Measurements from ENCODE around the gene TMPRSS6. TPM values are rescaled to one million over a fixed set of nuclear protein-coding genes. Genes with fewer than 3 reads are reported as not detected.

Gene TMPRSS6
- total RNA-seq, 1 experiment from 2014 or later = not detected

DNA sequence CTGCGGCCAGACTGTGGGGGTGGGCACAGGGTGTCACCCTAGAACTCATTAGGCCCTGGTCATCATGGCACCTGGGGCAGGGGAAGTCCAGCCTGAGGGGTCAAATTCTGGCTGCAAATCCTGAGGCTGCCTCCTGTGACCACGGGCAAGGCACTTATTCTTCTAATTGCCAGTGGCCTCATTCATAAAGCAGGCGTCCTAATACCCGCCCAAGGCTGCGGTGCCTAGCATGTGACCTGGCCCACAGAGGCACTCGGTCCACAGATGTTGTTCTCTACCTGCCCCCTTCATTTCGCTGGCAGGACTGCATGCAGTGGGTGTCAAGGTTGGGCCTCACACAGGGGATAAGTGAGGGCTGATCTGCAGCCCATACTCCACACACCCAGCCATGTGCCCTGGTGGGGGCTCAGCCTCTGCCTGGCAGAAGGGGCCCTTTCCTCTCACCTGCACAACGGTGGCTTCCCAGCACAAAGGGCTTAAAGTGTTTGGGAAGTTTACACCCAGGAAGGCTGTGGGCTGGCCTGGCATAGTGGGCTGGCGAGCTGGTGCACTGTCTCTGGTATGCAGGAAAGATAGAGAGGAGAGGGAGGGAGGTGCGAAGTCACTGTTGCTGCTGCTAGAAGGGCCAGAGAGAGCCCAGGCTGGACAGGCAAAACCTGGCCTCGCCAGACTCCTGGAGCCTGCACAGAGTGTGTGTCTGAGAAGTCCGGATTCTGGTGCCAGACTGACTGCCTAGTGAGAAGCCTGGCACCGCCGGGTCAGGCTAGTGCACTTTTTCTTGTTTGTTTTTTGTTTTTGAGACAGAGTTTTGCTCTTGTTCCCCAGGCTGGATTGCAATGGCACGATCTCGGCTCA is 86.8 kb downstream of the TMPRSS6 start:
- ChIA-PET POLR2A (interaction anchor here (5.6 kb wide), 1 partner anchor 9 kb away, joined by 95 read pairs; no protein-coding TSS in a partner anchor), CTCF (interaction anchor here (0.6 to 2.4 kb wide), 5 partner anchors 9 to 236 kb away, joined by 3 to 20 read pairs (median 5); no protein-coding TSS in a partner anchor)
- TF ChIP-seq CTCF (IDR thresholded peaks at IDR 0.05; ENCODE audit: unreplicated experiment) = no peak
- Mint-ChIP-seq H3K27me3 (ENCODE audit: insufficient read depth, unreplicated experiment) (no peaks in the 10 kb centered on the region), H3K36me3 (ENCODE audit: insufficient read depth, unreplicated experiment) (peaks cover 24% of the 10 kb centered on the region), H3K9me3 (ENCODE audit: unreplicated experiment) (no peaks in the 10 kb centered on the region), H3K4me1 (ENCODE audit: insufficient read depth, unreplicated experiment) (peaks cover 20% of the 10 kb centered on the region), H3K4me3 (ENCODE audit: unreplicated experiment) (no peak overlapping the region), H3K27ac (ENCODE audit: low read depth, unreplicated experiment) (no peak overlapping the region)
- BruUV-seq (replicated peaks) = no TSS peak
- intact Hi-C loops (cut with micrococcal nuclease) = no loop called here
- DNase-seq (ENCODE audit: unreplicated experiment) = no peak

GRCh38 chr22:37021710-37022482 is 87.6 kb downstream of the TMPRSS6 start:
- H3K4me3 Mint-ChIP-seq (ENCODE audit: unreplicated experiment) = peak overlapping the region; percentile 55
- POLR2A ChIA-PET = interaction anchor here (5.6 kb wide), 1 partner anchor 9 kb away, joined by 95 read pairs; no protein-coding TSS in a partner anchor
- DNase-seq (ENCODE audit: unreplicated experiment) = peak; percentile 50
- no peaks in the 10 kb centered on the region for H3K27me3 Mint-ChIP-seq (ENCODE audit: insufficient read depth, unreplicated experiment)
- peak; percentile 78 for TF ChIP-seq CTCF (IDR thresholded peaks at IDR 0.05; ENCODE audit: unreplicated experiment)
- no peak overlapping the region for H3K27ac Mint-ChIP-seq (ENCODE audit: low read depth, unreplicated experiment)
- BruUV-seq (replicated peaks) = no TSS peak
- peaks cover 27% of the 10 kb centered on the region for H3K4me1 Mint-ChIP-seq (ENCODE audit: insufficient read depth, unreplicated experiment)
- H3K9me3 Mint-ChIP-seq (ENCODE audit: unreplicated experiment) = no peaks in the 10 kb centered on the region
- intact Hi-C loops (cut with micrococcal nuclease) = no loop called here
- CTCF ChIA-PET = interaction anchor here (0.5 to 2.4 kb wide), 12 partner anchors 10 to 1668 kb away, joined by 3 to 20 read pairs (median 3); no protein-coding TSS in a partner anchor
- peaks cover 18% of the 10 kb centered on the region for H3K36me3 Mint-ChIP-seq (ENCODE audit: insufficient read depth, unreplicated experiment)

DNA sequence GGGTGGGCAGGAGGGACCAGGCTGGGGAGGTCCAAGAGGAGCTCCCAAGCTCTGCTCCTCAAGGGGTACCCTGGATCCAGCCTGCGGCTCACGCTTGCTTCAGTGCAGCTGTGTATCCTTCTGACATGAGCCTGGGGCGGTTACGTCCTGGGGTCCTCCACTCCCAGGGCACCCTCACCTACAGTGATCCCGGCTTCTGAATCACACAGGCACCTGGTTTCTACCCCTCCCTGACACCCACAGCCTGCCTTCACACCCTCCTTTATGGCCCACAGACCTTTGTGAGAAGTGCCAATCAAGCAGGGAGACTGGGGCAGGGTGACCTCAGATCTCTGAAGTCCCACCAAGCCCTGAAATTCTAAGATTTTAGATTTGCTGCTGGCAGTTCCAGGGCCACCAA is 88.5 kb downstream of the TMPRSS6 start:
- Mint-ChIP-seq H3K4me3 (ENCODE audit: unreplicated experiment) (no peak overlapping the region), H3K36me3 (ENCODE audit: insufficient read depth, unreplicated experiment) (peaks cover 12% of the 10 kb centered on the region), H3K9me3 (ENCODE audit: unreplicated experiment) (no peaks in the 10 kb centered on the region), H3K27ac (ENCODE audit: low read depth, unreplicated experiment) (no peak overlapping the region), H3K4me1 (ENCODE audit: insufficient read depth, unreplicated experiment) (peaks cover 30% of the 10 kb centered on the region), H3K27me3 (ENCODE audit: insufficient read depth, unreplicated experiment) (no peaks in the 10 kb centered on the region)
- no peak for DNase-seq (ENCODE audit: unreplicated experiment)
- TF ChIP-seq CTCF (IDR thresholded peaks at IDR 0.05; ENCODE audit: unreplicated experiment) = no peak
- ChIA-PET CTCF (interaction anchor here (0.6 to 2.4 kb wide), 10 partner anchors 11 to 1668 kb away, joined by 3 to 20 read pairs (median 4); no protein-coding TSS in a partner anchor), POLR2A (interaction anchor here (2.1 to 5.6 kb wide), 2 partner anchors 10 to 492 kb away, joined by 10 to 95 read pairs; partner anchors contain the start of gene EIF3D)
- intact Hi-C loops (cut with micrococcal nuclease) = no loop called here
- BruUV-seq (replicated peaks) = no TSS peak

- H3K27me3 Mint-ChIP-seq (ENCODE audit: insufficient read depth, unreplicated experiment) = no peaks in the 10 kb centered on the region
- H3K4me1 Mint-ChIP-seq (ENCODE audit: insufficient read depth, unreplicated experiment) = peaks cover 27% of the 10 kb centered on the region
- intact Hi-C loops (cut with micrococcal nuclease) = no loop called here
- no peaks in the 10 kb centered on the region for H3K9me3 Mint-ChIP-seq (ENCODE audit: unreplicated experiment)
- peak overlapping the region; percentile 88 for H3K27ac Mint-ChIP-seq (ENCODE audit: low read depth, unreplicated experiment)
- TSS peak; percentile 52 for BruUV-seq (replicated peaks)
- TF ChIP-seq CTCF (IDR thresholded peaks at IDR 0.05; ENCODE audit: unreplicated experiment) = no peak
- DNase-seq (ENCODE audit: unreplicated experiment) = peak; percentile 58
- H3K36me3 Mint-ChIP-seq (ENCODE audit: insufficient read depth, unreplicated experiment) = peaks cover 12% of the 10 kb centered on the region
- ChIA-PET CTCF (interaction anchor here (0.6 to 2.0 kb wide), 8 partner anchors 10 to 32 kb away, joined by 3 to 11 read pairs (median 4); no protein-coding TSS in a partner anchor), POLR2A (interaction anchor here (0.6 to 5.6 kb wide), 9 partner anchors 11 to 491 kb away, joined by 3 to 95 read pairs (median 7); partner anchors contain the start of genes EIF3D and IFT27)
- H3K4me3 Mint-ChIP-seq (ENCODE audit: unreplicated experiment) = peak overlapping the region; percentile 91
These were observed 89.4 kb downstream of the TMPRSS6 start for GRCh38 chr22:37020192-37020479.

All from MCF 10A (cell line).